HG02852 (cell line): ENCODE data around the gene RTP2.

ENCODE experiments used
- ATAC-seq: cut with Tn5 transposase; IDR thresholded peaks from one replicate; pipeline ENCODE4 v1.9.1; 2021; ENCODE audit warnings: mild to moderate bottlenecking, moderate library complexity; ENCODE audit not compliant: unreplicated experiment

RTP2 gene

GRCh38 chr3:187702507-187703033 lies at the start of gene RTP2:
RTP2 (minus strand) TSS chr3:187702557; CDS start chr3:187702128, 429 bp downstream.
- no peak for ATAC-seq

GRCh38 chr3:187750513-187751123 lies 48.3 kb upstream of the RTP2 start:
- no peak for ATAC-seq

GRCh38 chr3:187750006-187750512 lies 47.7 kb upstream of the RTP2 start:
- no peak for ATAC-seq

GRCh38 chr3:187748050-187748481 lies 45.7 kb upstream of the RTP2 start:
- ATAC-seq, result peak; percentile 31

GRCh38 chr3:187747506-187747905 lies 45.1 kb upstream of the RTP2 start:
- ATAC-seq, result no peak

GRCh38 chr3:187746442-187747281 lies 44.3 kb upstream of the RTP2 start:
- ATAC-seq, result no peak

- ATAC-seq, result no peak
Observed at GRCh38 chr3:187746059-187746441, 43.7 kb upstream of the RTP2 start.

- peak; percentile 72 for ATAC-seq
Observed at GRCh38 chr3:187745201-187746058, 43.1 kb upstream of the RTP2 start, which contains the start of gene BCL6. BCL6 (minus strand) TSS chr3:187745468; CDS start chr3:187733693, 11,775 bp downstream.

- no peak for ATAC-seq
Observed at GRCh38 chr3:187744169-187745151, 42.1 kb upstream of the RTP2 start.

- ATAC-seq, result no peak
Observed at GRCh38 chr3:187743195-187744141, 41.1 kb upstream of the RTP2 start.

- ATAC-seq, result no peak
Observed at GRCh38 chr3:187742351-187743171, 40.2 kb upstream of the RTP2 start.

- no peak for ATAC-seq
Observed at GRCh38 chr3:187741403-187742350, 39.3 kb upstream of the RTP2 start.

- no peak for ATAC-seq
Observed at GRCh38 chr3:187740421-187741399, 38.4 kb upstream of the RTP2 start.

- peak; percentile 38 for ATAC-seq
Observed at GRCh38 chr3:187739561-187740332, 37.4 kb upstream of the RTP2 start.
